ENCODE data around the gene SMYD3.

SMYD3 gene

DNA sequence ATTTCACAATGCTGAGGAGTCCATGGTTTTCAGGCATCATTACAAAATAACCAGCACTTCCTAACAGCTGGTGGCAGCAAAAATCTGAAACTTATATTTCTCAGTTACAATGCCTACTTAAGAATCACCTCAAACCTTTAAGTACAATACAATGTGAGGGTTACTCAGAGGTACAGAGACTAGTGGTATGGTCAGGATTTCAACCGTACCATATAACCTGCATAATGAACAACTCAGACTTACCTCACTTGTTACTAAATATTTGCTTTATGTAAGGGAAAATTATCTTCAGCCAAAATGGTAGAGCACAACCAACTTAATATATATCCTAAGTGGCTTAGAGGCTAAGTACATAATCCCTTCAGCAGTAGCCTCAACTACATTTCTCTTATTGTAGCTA is 344.5 kb downstream of the SMYD3 start:
- DNase-seq, result no peak

DNA sequence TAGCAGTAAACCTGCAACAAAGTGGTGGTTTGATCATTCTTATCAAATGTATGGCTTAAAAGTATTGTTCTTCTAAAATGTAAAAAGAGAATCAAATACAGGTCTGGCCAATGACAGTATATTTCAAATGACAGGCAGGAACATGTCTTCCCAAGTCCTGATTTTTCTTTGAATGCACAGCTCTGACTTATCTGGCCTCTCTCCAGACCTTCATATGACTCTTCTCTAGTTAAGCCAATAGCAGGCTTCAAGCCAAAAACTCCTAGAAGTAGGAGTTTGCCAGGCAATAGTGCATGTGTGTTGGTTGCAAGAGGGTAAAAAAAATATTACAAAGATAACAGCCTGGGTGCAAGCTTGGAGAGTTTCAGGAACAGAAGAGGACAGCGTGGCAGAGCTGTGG is 345.5 kb downstream of the SMYD3 start:
- DNase-seq, result no peak

GRCh38 chr1:246160905-246161304 is 346.2 kb downstream of the SMYD3 start:
- DNase-seq, result no peak

GRCh38 chr1:246160374-246160773 is 346.7 kb downstream of the SMYD3 start:
- no peak for DNase-seq

DNA sequence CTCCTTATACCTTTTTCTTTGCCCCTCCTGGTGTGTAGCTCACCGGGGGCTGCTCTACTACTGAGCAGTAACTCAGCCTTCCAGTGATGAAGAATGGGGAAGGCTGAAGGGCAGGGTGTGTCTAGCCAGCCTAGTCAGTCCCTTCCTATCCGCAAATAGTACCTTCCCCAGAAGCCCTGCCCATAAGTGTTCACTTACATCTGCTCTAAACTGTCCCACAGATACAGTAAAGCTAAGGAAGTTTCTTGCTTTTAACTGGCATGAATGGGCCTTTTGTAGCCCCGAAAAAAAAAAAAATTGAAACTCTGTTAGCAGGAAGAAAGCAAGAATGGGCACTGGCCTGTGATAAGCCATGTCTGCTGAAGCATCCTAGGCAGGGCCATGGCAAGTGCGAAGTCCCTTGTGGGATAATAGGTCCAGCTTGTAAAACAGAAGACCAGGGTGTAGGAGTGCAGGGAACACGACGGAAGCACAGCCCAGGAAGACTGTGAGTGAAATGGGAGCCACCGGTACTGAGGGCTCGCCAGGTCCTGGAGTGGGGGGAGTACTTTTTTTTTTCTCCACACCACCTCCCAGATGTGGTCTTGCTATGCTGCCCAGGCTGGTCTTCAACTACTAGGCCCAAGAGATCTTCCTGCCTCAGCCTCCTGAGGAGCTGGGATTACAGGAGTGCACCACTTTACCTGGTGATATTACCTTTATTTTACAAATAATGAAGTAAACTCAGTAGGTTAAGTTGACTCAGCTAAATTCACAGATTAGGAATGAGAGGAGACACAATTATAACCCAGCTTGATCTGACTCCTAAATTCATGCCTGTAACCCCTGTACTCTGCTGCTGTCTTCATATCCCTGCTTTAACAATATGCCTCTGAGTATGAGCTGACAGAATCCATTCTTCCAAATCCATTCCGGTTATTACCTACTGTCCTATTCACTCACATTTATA is 347.5 kb downstream of the SMYD3 start:
- no peak for DNase-seq

- no peak for DNase-seq
Measured at GRCh38 chr1:246158131-246158530, 348.9 kb downstream of the SMYD3 start.

- no peak for DNase-seq
Measured at GRCh38 chr1:246157516-246157915, 349.6 kb downstream of the SMYD3 start.

- DNase-seq, result no peak
Measured at GRCh38 chr1:246156847-246157246, 350.2 kb downstream of the SMYD3 start.

DNA sequence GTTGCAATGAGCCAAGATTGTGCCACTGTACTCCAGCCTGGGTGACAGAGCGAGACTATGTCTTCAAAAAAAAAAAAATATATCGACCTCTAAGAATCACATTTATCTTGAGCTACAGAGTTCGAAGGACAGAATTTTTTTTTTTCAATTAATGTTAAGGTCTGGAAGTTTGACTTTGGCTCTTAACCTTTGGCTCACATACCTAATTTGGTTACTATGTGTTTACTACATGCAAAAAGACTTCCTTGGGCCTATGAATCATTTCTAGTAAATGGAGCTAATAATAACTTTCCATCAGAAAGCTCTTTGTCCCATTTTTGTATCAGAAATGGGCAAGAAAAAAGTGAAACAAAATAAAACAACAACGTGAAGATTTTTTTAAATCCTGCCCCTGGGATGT is 351.2 kb downstream of the SMYD3 start:
- DNase-seq, result no peak

- DNase-seq, result no peak
Measured at GRCh38 chr1:246153796-246154212, 353.3 kb downstream of the SMYD3 start.

- DNase-seq, result no peak
Measured at GRCh38 chr1:246152986-246153431, 354.1 kb downstream of the SMYD3 start.

GRCh38 chr1:246151796-246152434 is 355.2 kb downstream of the SMYD3 start:
- no peak for DNase-seq

GRCh38 chr1:246149543-246149942 is 357.5 kb downstream of the SMYD3 start:
- no peak for DNase-seq

DNA sequence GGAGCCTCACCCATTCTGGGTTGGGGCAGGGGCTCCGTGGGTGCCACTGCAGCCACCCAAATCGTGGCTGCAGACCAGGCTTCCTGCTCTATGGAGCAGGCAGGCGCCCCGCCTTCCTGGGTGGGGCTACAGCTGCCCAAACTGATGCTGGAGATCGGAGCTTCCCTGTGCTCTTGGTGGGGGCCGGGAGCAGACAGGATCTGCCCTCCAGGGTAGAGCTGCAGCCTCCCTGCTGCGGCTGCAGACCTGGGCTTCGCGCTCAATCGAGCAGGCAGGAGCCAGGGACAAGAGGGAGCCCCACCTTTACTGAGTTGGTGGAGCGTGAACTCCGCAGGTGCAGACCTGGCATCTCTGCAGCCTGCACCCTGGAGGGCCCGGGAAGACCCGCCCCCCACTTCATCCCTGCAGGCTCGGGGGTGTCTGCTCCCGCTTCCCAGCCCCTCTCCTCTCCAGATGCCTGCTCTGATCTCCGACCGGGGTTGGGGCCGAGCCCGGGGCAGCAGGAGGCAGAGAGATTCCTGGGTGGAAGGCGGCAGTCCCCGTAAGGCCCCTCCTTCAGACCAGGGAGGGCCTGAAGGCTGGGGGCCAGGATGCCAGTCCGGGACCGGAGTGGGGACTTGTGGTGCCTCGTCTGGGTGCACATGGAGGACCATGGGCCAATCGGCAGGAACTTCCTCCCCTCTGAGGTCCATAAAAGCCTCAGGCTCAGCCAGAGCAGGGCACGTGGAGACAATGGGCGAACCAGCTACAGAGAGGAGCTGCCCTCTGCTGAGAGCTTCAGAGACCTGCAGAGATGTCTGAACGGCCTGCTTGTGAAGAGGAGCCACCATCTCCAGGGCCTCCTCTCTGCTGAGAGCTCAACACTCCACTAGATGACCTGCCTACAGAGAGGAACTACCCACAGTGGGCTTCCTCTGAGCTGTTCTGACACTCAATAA is 359.3 kb downstream of the SMYD3 start:
- no peak for DNase-seq

DNA sequence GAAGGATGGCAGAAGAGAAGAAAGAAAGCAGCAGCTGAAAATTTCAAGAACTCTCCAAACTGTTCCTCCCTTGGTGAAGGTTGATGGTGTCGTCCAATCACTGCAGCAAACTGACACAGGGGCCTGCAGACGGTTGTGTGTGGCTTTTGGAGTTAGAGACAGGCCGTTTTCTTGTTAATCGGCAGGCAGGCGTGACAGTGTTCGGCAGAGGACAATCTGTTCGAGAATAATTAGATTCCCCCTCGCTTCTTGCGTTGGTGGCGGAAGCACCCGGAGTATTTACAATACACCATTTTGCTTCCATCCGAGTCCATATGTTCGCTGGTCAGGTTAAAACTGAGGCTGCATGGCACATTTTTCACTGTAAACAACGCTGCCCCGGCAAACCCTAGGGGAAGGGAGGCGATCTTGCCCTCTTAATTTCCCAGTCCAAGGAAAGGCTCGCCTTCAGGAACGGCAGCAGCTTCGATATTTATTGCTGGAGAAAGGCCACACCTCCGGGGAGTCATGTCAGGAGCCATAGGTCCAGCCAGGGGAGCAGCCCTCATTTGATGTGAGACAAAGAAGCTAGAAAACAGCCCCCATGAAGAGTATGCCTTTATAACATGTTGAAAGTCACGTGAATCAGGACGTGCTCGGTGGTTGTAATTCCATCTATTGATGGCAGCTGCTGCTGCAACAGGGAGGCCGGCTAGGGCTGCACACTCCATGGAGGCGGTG is 360.1 kb downstream of the SMYD3 start:
- no peak for DNase-seq

GRCh38 chr1:246145900-246146299 is 361.2 kb downstream of the SMYD3 start:
- DNase-seq, result no peak

DNA sequence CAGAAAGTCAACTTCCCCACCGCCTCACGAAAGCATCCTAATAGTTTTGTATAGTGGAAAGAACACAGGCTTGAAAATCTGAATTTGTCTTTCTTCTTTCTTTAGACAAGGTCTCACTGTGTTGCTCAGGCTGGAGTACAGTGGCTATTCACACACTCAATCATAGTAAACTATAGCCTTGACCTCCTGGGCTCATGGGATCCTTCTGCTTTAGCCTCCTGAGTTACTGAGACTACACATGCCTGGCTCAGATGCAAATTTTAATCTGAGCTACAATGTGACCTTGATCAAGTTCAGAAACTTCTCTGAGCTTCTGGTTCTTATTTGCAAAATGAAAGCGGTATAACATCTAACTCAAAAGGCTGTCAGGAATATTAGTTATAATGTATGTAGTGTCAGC is 362.1 kb downstream of the SMYD3 start:
- no peak for DNase-seq

GRCh38 chr1:246142320-246142893 is 364.7 kb downstream of the SMYD3 start:
- DNase-seq, result no peak

DNA sequence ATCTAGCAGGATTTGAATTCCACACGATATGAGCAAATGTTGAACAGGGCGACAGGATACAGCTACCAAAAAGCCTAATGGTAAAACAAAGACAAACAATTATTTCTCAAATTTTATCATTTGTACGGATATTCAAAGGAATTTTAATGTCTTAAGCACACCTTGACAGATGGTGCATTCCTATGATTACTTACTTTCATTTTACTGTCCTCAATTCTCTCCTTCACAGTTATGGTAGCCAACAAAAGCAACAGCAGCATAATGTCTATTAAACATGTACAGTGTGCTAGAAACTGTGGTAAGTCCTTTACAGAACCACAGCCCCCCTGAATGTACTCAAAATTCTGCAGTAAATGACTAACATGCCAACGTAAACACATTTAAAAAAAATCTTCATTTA is 365.8 kb downstream of the SMYD3 start:
- no peak for DNase-seq

GRCh38 chr1:246139745-246140182 is 367.3 kb downstream of the SMYD3 start:
- DNase-seq, result no peak

DNA sequence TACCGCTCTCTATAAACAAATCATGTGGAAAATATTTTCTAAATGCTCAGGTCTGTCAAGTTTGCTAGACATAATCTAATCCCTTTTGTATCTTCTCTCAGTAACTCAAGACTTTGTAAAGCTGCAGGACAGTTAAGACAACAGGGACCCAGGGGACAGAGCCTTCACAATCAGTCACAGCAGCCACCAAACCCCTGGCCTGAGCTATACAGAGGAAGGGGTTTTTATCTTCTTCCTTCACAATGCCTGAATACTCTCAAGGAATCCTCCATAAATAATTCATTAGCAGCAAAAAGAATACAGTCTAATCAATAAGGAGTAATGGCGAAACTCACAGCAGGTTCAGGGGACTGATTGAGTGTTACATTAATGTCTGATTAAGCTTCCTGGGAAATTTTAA is 368.3 kb downstream of the SMYD3 start:
- no peak for DNase-seq

DNA sequence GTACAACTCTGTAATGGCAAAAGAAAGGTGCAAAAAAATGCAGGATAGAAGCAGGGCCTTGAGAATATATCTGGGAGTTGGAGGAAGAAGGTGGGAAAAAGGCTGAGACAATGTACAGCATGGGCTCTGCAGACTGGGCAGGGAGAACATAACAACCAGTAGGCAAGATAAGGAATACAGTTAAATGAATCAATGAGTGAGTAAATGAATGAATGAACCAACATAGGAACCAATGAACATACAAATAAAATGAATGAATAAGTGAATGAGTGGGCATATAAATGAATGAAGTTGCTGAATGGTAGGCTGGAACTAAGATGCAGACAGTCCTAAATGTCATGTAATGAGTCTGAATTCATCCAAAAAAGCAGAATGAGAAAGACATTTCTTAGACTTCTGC is 370.6 kb downstream of the SMYD3 start:
- no peak for DNase-seq

Measured in activated effector memory CD4-positive, alpha-beta T cell treated with Interleukin-2 at 50 U/mL for 16 hours (primary cell).